GM23338 (cell line): ENCODE data around the gene KLC1. TPM values are rescaled to one million over a fixed set of nuclear protein-coding genes. Genes with fewer than 3 reads are reported as not detected.

Experiments
- ATAC-seq: fragments of 200-7000 bp; cut with Tn5 transposase; 3 replicates; pipeline ENCODE4 v1.9.1; 2020
- DNase-seq: peaks from one replicate; pipeline ENCODE4 v3.0.0-alpha.2; 2015; ENCODE audit warnings: low spot score
- H2AFZ ChIP-seq: fragments of 200-600 bp; sonication (generic); 2 replicates; pipeline ENCODE4 v1.8.0; 2016; ENCODE audit warnings: antibody characterized with exemption, mild to moderate bottlenecking, moderate library complexity
- H3F3A ChIP-seq: fragments of 200-600 bp; sonication (generic); replicated peaks from 2 replicates; pipeline ENCODE4 v1.8.0; 2017; ENCODE audit warnings: antibody characterized with exemption, mixed run types, low read depth
- H3K27ac ChIP-seq: fragments of 200-600 bp; sonication (generic); 2 replicates; pipeline ENCODE4 v1.6.1; 2016; ENCODE audit warnings: low read depth
- H3K27me3 ChIP-seq: fragments of 200-600 bp; sonication (generic); 2 replicates; pipeline ENCODE4 v1.8.0; 2016; ENCODE audit warnings: mild to moderate bottlenecking, mixed run types, moderate library complexity; ENCODE audit not compliant: insufficient read depth
- H3K36me3 ChIP-seq: fragments of 200-600 bp; sonication (generic); 2 replicates; pipeline ENCODE4 v1.8.0; 2016; ENCODE audit warnings: mild to moderate bottlenecking; ENCODE audit not compliant: insufficient read depth
- H3K4me1 ChIP-seq: fragments of 200-600 bp; sonication (generic); 2 replicates; pipeline ENCODE4 v1.8.0; 2016; ENCODE audit warnings: mild to moderate bottlenecking, moderate library complexity; ENCODE audit not compliant: insufficient read depth
- H3K4me2 ChIP-seq: fragments of 200-600 bp; sonication (generic); 2 replicates; pipeline ENCODE4 v1.7.1; 2017; ENCODE audit warnings: mixed run types
- H3K4me3 ChIP-seq: fragments of 200-600 bp; sonication (generic); 2 replicates; pipeline ENCODE4 v1.6.1; 2016; ENCODE audit warnings: mixed run types
- H3K79me2 ChIP-seq: fragments of 200-600 bp; sonication (generic); replicated peaks from 2 replicates; pipeline ENCODE4 v1.8.0; 2017; ENCODE audit warnings: mild to moderate bottlenecking; ENCODE audit not compliant: insufficient read depth
- H3K9me2 ChIP-seq: fragments of 200-600 bp; sonication (generic); 2 replicates; pipeline ENCODE4 v1.8.0; 2017; ENCODE audit not compliant: insufficient read depth
- H4K20me1 ChIP-seq: fragments of 200-600 bp; sonication (generic); replicated peaks from 2 replicates; pipeline ENCODE4 v1.8.0; 2017; ENCODE audit warnings: mild to moderate bottlenecking; ENCODE audit not compliant: insufficient read depth
- H3K27ac Mint-ChIP-seq: 2 replicates; pipeline ENCODE4 v1.8.0; 2020; ENCODE audit warnings: inconsistent platforms, mild to moderate bottlenecking, moderate library complexity, mixed read lengths
- H3K27me3 Mint-ChIP-seq: 3 replicates; pipeline ENCODE4 v1.8.0; 2022; ENCODE audit warnings: low read depth, mild to moderate bottlenecking, moderate library complexity, mixed read lengths, inconsistent platforms; ENCODE audit not compliant: insufficient read depth, poor library complexity
- H3K36me3 Mint-ChIP-seq: 3 replicates; pipeline ENCODE4 v1.8.0; 2021; ENCODE audit warnings: low read depth, mild to moderate bottlenecking, inconsistent platforms, moderate library complexity, mixed read lengths
- H3K4me1 Mint-ChIP-seq: 3 replicates; pipeline ENCODE4 v1.8.0; 2020; ENCODE audit warnings: mild to moderate bottlenecking, inconsistent platforms, mixed read lengths
- H3K4me3 Mint-ChIP-seq: 3 replicates; pipeline ENCODE4 v1.8.0; 2021; ENCODE audit warnings: moderate library complexity, mild to moderate bottlenecking, inconsistent platforms, mixed read lengths
- H3K9me3 Mint-ChIP-seq: 3 replicates; pipeline ENCODE4 v1.8.0; 2020; ENCODE audit warnings: moderate library complexity, mild to moderate bottlenecking, inconsistent platforms, mixed read lengths
- CREB1 ChIP-seq: fragments of 250-450 bp; sonication (Bioruptor Pico); IDR thresholded peaks from 2 replicates; pipeline ENCODE4 v1.5.0; 2020; ENCODE audit warnings: low read depth, mild to moderate bottlenecking, moderate library complexity
- CTCF ChIP-seq, 2 experiments: fragments of 200-600 bp in 1 of 2; sonication (generic) in 1 of 2; conservative IDR thresholded peaks; 2 replicates each; pipeline versions ENCODE4 v1.5.1 to v1.6.1; 2016 to 2017; ENCODE audit warnings: antibody characterized with exemption in 2 of 2, low read depth in 2 of 2, mild to moderate bottlenecking in 2 of 2, moderate library complexity in 1 of 2
- ETS1 ChIP-seq: IDR thresholded peaks from 2 replicates; pipeline ENCODE4 v1.6.1; 2016; ENCODE audit warnings: antibody characterized with exemption
- EZH2 ChIP-seq: fragments of 200-600 bp; sonication (generic); IDR thresholded peaks from one replicate; pipeline ENCODE4 v1.8.0; 2017; ENCODE audit warnings: antibody characterized with exemption, mild to moderate bottlenecking, low read depth; ENCODE audit not compliant: unreplicated experiment
- EZH2phosphoT487 ChIP-seq: fragments of 200-600 bp; sonication (generic); IDR thresholded peaks from one replicate; pipeline ENCODE4 v1.8.1; 2018; ENCODE audit warnings: antibody characterized with exemption; ENCODE audit not compliant: unreplicated experiment
- JUNB ChIP-seq: IDR thresholded peaks from one replicate; pipeline ENCODE4 v1.6.1; 2016; ENCODE audit warnings: antibody characterized with exemption; ENCODE audit not compliant: unreplicated experiment
- NANOG ChIP-seq: IDR thresholded peaks from 2 replicates; pipeline ENCODE4 v1.6.1; 2016; ENCODE audit warnings: antibody characterized with exemption, borderline replicate concordance
- POLR2AphosphoS5 ChIP-seq: IDR thresholded peaks from 2 replicates; pipeline ENCODE4 v1.6.1; 2016; ENCODE audit warnings: antibody characterized with exemption, low read depth
- STAT1 ChIP-seq: IDR thresholded peaks from one replicate; pipeline ENCODE4 v1.6.1; 2016; ENCODE audit warnings: antibody characterized with exemption; ENCODE audit not compliant: unreplicated experiment
- ZNF114 ChIP-seq: fragments of 250-450 bp; sonication (Bioruptor Pico); IDR thresholded peaks from 2 replicates; pipeline ENCODE4 v1.5.0; 2020; ENCODE audit warnings: mild to moderate bottlenecking, moderate library complexity
- ZNF331 ChIP-seq: fragments of 250-450 bp; sonication (Bioruptor Pico); IDR thresholded peaks from 2 replicates; pipeline ENCODE4 v1.5.0; 2020; ENCODE audit warnings: low read depth, mild to moderate bottlenecking, moderate library complexity
- ZNF462 ChIP-seq: fragments of 250-450 bp; sonication (Bioruptor Pico); IDR thresholded peaks from 2 replicates; pipeline ENCODE4 v1.5.0; 2020; ENCODE audit warnings: mild to moderate bottlenecking, moderate library complexity
- polyA plus RNA-seq: library from polyadenylated mRNA; unstranded; fragments of >200 nt; fragmentation: Nextera tagmentation; extraction: Ambion mirVana; gene quantifications from 2 replicates; pipeline ENCODE4 v1.2.1, GENCODE V29; 2016
- total RNA-seq: library from RNA; depleted of rRNA; stranded (reverse); fragments of >200 nt; shearing (Covaris generic); gene quantifications from 2 replicates; pipeline ENCODE4 v1.2.3, GENCODE V29; 2014

KLC1 gene
- total and polyA plus RNA-seq, 2 experiments from 2014 or later, result 165 to 308 TPM

DNA sequence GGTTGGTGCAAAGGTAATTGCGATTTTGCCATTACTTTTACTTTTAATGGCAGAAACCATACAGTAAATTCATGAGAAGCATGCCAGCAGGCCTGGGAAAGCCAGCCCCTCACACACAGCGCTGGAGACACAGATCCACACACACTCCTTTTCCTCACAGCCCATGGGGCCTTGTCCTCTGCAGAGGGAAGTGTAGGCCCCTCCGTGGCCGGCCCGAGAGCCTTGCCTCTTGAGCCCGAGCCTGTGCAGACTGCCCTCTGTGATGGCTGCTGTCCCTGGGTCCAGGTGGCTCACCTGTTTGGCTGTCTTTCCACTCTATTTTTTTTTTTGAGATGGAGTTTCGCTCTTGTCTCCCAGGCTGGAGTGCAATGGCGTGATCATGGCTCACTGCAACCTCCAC, 46.9 kb downstream of the KLC1 start (continued):
- TF ChIP-seq ZNF462 (no peak), ZNF331 (CRISPR knock-in tag) (no peak), POLR2AphosphoS5 (no peak), CREB1 (CRISPR knock-in tag) (no peak), JUNB (no peak)

- H3K4me1 ChIP-seq, result no peaks in the 10 kb centered on the region
- Mint-ChIP-seq H3K4me1 (no peaks in the 10 kb centered on the region), H3K27ac (no peak overlapping the region), H3K4me3 (no peak overlapping the region), H3K9me3 (no peaks in the 10 kb centered on the region; the same call in 2 of the 3 replicates), H3K36me3 (peaks cover 78% of the 10 kb centered on the region), H3K27me3 (peaks cover 2% of the 10 kb centered on the region)
- H3K27ac ChIP-seq, result no peak overlapping the region
- H3K4me3 ChIP-seq, result no peak overlapping the region
- peaks cover 18% of the 10 kb centered on the region for H3F3A ChIP-seq
- DNase-seq (no peak), ATAC-seq (no peak)
- H3K79me2 ChIP-seq, result 0 out of 2 replicates have a peak, but pooled peaks cover 8% of the 10 kb centered on the region
- peaks cover 81% of the 10 kb centered on the region for H3K36me3 ChIP-seq
- no peak overlapping the region for H3K4me2 ChIP-seq
- no peak overlapping the region for H2AFZ ChIP-seq
- no peaks in the 10 kb centered on the region for H3K9me2 ChIP-seq
- H4K20me1 ChIP-seq, result peaks cover 16% of the 10 kb centered on the region
- H3K27me3 ChIP-seq, result no peaks in the 10 kb centered on the region
- no peak for TF ChIP-seq ETS1
- no peak for TF ChIP-seq EZH2
- TF ChIP-seq STAT1, result no peak
- TF ChIP-seq NANOG, result no peak
- TF ChIP-seq ZNF114 (CRISPR knock-in tag), result no peak
- TF ChIP-seq CTCF (conservative IDR thresholded peaks at IDR 0.05; ENCODE audit: low read depth in 2 of 2), result no peak
- TF ChIP-seq ZNF331 (CRISPR knock-in tag), result no peak
- no peak for TF ChIP-seq JUNB
- TF ChIP-seq CREB1 (CRISPR knock-in tag), result no peak
- TF ChIP-seq EZH2phosphoT487, result no peak
These were observed 48.1 kb downstream of the KLC1 start for GRCh38 chr14:103676881-103677675.
